ENCODE measurements around the gene FAM13B. TPM values are rescaled to one million over a fixed set of nuclear protein-coding genes. Genes with fewer than 3 reads are reported as not detected.

FAM13B gene
- total and polyA plus RNA-seq, 9 of the 15 experiments (the other 6 are each of a cell fraction or from before 2014, with no cell fraction given), result 2.3 to 21.6 (median 14.1) TPM

DNA sequence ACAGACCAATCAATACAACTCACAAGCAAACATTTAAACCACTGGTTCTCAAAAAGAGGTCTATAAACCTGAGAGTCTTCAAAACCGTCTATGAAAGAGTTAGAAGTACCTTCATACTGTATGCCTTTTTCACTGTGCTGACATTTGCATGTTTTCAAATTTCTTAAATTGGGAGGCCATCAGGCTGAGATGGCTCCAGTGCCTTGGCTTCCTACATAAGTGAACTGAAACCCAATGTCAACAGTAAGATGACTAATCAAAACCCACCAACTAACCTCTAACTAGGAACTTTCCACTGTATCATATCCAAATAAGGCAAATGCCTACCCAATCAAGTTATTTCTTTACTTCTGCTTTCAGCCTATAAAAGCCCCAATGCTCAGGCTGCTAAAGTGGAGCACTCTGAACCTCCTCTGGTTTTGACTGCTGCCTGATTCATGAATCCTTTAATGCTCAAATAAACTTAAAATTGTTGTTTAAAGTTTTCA lies 35.1 kb downstream of the FAM13B start (continued):
- TF ChIP-seq, protein P1, sequence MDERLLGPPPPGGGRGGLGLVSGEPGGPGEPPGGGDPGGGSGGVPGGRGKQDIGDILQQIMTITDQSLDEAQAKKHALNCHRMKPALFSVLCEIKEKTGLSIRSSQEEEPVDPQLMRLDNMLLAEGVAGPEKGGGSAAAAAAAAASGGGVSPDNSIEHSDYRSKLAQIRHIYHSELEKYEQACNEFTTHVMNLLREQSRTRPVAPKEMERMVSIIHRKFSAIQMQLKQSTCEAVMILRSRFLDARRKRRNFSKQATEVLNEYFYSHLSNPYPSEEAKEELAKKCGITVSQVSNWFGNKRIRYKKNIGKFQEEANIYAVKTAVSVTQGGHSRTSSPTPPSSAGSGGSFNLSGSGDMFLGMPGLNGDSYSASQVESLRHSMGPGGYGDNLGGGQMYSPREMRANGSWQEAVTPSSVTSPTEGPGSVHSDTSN (CRISPR knock-in tag; IDR thresholded peaks at IDR 0.05; ENCODE audit: low read depth), result no peak
- TF ChIP-seq, protein P1 (tag; conservative IDR thresholded peaks at IDR 0.05; ENCODE audit: low read depth), result no peak
- TF ChIP-seq TSC22D4 (tag; IDR thresholded peaks at IDR 0.05) (no peak), LEF1 (IDR thresholded peaks at IDR 0.05) (no peak), SMARCB1 (IDR thresholded peaks at IDR 0.05; ENCODE audit: insufficient read length, low read depth) (no peak), NCOR1 (IDR thresholded peaks at IDR 0.05) (no peak), NR2F6 (CRISPR knock-in tag; IDR thresholded peaks at IDR 0.05) (no peak), ZNF561 (CRISPR knock-in tag; conservative IDR thresholded peaks at IDR 0.05) (no peak), TAF9B (IDR thresholded peaks at IDR 0.05; ENCODE audit: partially characterized antibody) (no peak), ZNF436 (CRISPR knock-in tag; IDR thresholded peaks at IDR 0.05) (no peak), ZNF444 (CRISPR knock-in tag; IDR thresholded peaks at IDR 0.05) (no peak), CCAR2 (IDR thresholded peaks at IDR 0.05; ENCODE audit: low read depth, low read length) (no peak), GABPB1 (CRISPR knock-in tag; IDR thresholded peaks at IDR 0.05) (no peak), ZNF23 (CRISPR knock-in tag; IDR thresholded peaks at IDR 0.05) (no peak)
- TF ChIP-seq, protein P2, sequence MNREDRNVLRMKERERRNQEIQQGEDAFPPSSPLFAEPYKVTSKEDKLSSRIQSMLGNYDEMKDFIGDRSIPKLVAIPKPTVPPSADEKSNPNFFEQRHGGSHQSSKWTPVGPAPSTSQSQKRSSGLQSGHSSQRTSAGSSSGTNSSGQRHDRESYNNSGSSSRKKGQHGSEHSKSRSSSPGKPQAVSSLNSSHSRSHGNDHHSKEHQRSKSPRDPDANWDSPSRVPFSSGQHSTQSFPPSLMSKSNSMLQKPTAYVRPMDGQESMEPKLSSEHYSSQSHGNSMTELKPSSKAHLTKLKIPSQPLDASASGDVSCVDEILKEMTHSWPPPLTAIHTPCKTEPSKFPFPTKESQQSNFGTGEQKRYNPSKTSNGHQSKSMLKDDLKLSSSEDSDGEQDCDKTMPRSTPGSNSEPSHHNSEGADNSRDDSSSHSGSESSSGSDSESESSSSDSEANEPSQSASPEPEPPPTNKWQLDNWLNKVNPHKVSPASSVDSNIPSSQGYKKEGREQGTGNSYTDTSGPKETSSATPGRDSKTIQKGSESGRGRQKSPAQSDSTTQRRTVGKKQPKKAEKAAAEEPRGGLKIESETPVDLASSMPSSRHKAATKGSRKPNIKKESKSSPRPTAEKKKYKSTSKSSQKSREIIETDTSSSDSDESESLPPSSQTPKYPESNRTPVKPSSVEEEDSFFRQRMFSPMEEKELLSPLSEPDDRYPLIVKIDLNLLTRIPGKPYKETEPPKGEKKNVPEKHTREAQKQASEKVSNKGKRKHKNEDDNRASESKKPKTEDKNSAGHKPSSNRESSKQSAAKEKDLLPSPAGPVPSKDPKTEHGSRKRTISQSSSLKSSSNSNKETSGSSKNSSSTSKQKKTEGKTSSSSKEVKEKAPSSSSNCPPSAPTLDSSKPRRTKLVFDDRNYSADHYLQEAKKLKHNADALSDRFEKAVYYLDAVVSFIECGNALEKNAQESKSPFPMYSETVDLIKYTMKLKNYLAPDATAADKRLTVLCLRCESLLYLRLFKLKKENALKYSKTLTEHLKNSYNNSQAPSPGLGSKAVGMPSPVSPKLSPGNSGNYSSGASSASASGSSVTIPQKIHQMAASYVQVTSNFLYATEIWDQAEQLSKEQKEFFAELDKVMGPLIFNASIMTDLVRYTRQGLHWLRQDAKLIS (CRISPR knock-in tag; IDR thresholded peaks at IDR 0.05), result no peak
- TF ChIP-seq, protein P3, sequence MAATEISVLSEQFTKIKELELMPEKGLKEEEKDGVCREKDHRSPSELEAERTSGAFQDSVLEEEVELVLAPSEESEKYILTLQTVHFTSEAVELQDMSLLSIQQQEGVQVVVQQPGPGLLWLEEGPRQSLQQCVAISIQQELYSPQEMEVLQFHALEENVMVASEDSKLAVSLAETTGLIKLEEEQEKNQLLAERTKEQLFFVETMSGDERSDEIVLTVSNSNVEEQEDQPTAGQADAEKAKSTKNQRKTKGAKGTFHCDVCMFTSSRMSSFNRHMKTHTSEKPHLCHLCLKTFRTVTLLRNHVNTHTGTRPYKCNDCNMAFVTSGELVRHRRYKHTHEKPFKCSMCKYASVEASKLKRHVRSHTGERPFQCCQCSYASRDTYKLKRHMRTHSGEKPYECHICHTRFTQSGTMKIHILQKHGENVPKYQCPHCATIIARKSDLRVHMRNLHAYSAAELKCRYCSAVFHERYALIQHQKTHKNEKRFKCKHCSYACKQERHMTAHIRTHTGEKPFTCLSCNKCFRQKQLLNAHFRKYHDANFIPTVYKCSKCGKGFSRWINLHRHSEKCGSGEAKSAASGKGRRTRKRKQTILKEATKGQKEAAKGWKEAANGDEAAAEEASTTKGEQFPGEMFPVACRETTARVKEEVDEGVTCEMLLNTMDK (IDR thresholded peaks at IDR 0.05; ENCODE audit: borderline replicate concordance, insufficient read depth, low read depth, low read length, poor library complexity, severe bottlenecking), result no peak
- TF ChIP-seq, protein P4, sequence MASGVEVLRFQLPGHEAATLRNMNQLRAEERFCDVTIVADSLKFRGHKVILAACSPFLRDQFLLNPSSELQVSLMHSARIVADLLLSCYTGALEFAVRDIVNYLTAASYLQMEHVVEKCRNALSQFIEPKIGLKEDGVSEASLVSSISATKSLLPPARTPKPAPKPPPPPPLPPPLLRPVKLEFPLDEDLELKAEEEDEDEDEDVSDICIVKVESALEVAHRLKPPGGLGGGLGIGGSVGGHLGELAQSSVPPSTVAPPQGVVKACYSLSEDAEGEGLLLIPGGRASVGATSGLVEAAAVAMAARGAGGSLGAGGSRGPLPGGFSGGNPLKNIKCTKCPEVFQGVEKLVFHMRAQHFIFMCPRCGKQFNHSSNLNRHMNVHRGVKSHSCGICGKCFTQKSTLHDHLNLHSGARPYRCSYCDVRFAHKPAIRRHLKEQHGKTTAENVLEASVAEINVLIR (CRISPR knock-in tag; IDR thresholded peaks at IDR 0.05), result no peak
- TF ChIP-seq, protein P5, sequence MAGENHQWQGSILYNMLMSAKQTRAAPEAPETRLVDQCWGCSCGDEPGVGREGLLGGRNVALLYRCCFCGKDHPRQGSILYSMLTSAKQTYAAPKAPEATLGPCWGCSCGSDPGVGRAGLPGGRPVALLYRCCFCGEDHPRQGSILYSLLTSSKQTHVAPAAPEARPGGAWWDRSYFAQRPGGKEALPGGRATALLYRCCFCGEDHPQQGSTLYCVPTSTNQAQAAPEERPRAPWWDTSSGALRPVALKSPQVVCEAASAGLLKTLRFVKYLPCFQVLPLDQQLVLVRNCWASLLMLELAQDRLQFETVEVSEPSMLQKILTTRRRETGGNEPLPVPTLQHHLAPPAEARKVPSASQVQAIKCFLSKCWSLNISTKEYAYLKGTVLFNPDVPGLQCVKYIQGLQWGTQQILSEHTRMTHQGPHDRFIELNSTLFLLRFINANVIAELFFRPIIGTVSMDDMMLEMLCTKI (IDR thresholded peaks at IDR 0.05; ENCODE audit: partially characterized antibody), result no peak
